Activated CD4-positive, CD25-positive, alpha-beta regulatory T cell treated with anti-CD3 and anti-CD28 coated beads, Interleukin-2, amount 50 U/mL, for 72 hours (primary cell): ENCODE data around the gene TTF1.
"Not testable (repeated sequence)": the region's sequence is repeated elsewhere in the genome, so short reads cannot be mapped to it uniquely, and the experiment has no call there.

Source experiments
- DNase-seq: peaks from one replicate; pipeline ENCODE4 v3.0.0; 2021

Gene TTF1

GRCh38 chr9:132410642-132411041 lies 4.0 kb upstream of the TTF1 start:
- no peak for DNase-seq

GRCh38 chr9:132409828-132410528 lies 3.3 kb upstream of the TTF1 start, which contains the start of gene CFAP77:
Gene CFAP77, plus strand, starts transcription at chr9:132410211. Its CDS starts 61 bp downstream, at chr9:132410272.
- peak; percentile 36 for DNase-seq

- no peak for DNase-seq
Observed at GRCh38 chr9:132408521-132408920, 1.9 kb upstream of the TTF1 start.

GRCh38 chr9:132407196-132407595 lies 556 bp upstream of the TTF1 start:
- DNase-seq, result no peak

GRCh38 chr9:132404228-132404881 lies 2.3 kb downstream of the TTF1 start:
- no peak for DNase-seq

GRCh38 chr9:132401824-132402223 lies 4.8 kb downstream of the TTF1 start:
- DNase-seq, result no peak

- no peak for DNase-seq
Observed at GRCh38 chr9:132395560-132395959, 11.1 kb downstream of the TTF1 start.

- DNase-seq, result no peak
Observed at GRCh38 chr9:132391449-132391848, 15.2 kb downstream of the TTF1 start.

GRCh38 chr9:132390966-132391365 lies 15.7 kb downstream of the TTF1 start:
- DNase-seq, result no peak

- DNase-seq, result no peak
Observed at GRCh38 chr9:132387133-132387532, 19.5 kb downstream of the TTF1 start.

- no peak for DNase-seq
Observed at GRCh38 chr9:132384376-132384775, 22.3 kb downstream of the TTF1 start.

- DNase-seq, result no peak
Observed at GRCh38 chr9:132383462-132383883, 23.2 kb downstream of the TTF1 start.

GRCh38 chr9:132381966-132382541 lies 24.6 kb downstream of the TTF1 start:
- DNase-seq, result no peak

GRCh38 chr9:132378416-132378815 lies 28.2 kb downstream of the TTF1 start:
- not testable (repeated sequence) for DNase-seq

- not testable (repeated sequence) for DNase-seq
Observed at GRCh38 chr9:132377769-132378168, 28.9 kb downstream of the TTF1 start.

- DNase-seq, result no peak
Observed at GRCh38 chr9:132372177-132373095, 34.2 kb downstream of the TTF1 start.

- DNase-seq, result no peak
Observed at GRCh38 chr9:132370592-132370991, 36.0 kb downstream of the TTF1 start.

- no peak for DNase-seq
Observed at GRCh38 chr9:132369421-132369820, 37.2 kb downstream of the TTF1 start.

- DNase-seq, result no peak
Observed at GRCh38 chr9:132367613-132368313, 38.9 kb downstream of the TTF1 start.

- no peak for DNase-seq
Observed at GRCh38 chr9:132366481-132366880, 40.2 kb downstream of the TTF1 start.

GRCh38 chr9:132365986-132366385 lies 40.7 kb downstream of the TTF1 start:
- DNase-seq, result no peak

- DNase-seq, result no peak
Observed at GRCh38 chr9:132364068-132364467, 42.6 kb downstream of the TTF1 start.
